Nephron progenitor cell (in vitro differentiated cells): ENCODE data around the gene GRIK4.
A peak's percentile ranks its signal among the peaks of the same experiment; 100 is the strongest.

Source experiments
- DNase-seq: peaks from one replicate; pipeline ENCODE4 v3.0.0; 2021
- H3K27ac Mint-ChIP-seq: 2 replicates; pipeline ENCODE4 v1.8.0; 2021; ENCODE audit warnings: mild to moderate bottlenecking, moderate library complexity, mixed read lengths
- H3K27me3 Mint-ChIP-seq: 2 replicates; pipeline ENCODE4 v1.8.0; 2021; ENCODE audit warnings: mild to moderate bottlenecking, low read depth, mixed read lengths; ENCODE audit not compliant: poor library complexity
- H3K36me3 Mint-ChIP-seq: 2 replicates; pipeline ENCODE4 v1.8.0; 2021; ENCODE audit warnings: low read depth, mixed read lengths
- H3K4me1 Mint-ChIP-seq: 2 replicates; pipeline ENCODE4 v1.8.0; 2021; ENCODE audit warnings: mixed read lengths
- H3K4me3 Mint-ChIP-seq: 2 replicates; pipeline ENCODE4 v1.8.0; 2021; ENCODE audit warnings: mild to moderate bottlenecking, moderate library complexity, mixed read lengths
- H3K9me3 Mint-ChIP-seq: 2 replicates; pipeline ENCODE4 v1.8.0; 2021; ENCODE audit warnings: mild to moderate bottlenecking, moderate library complexity, mixed read lengths
- CTCF ChIP-seq: fragments of 200-600 bp; sonication (generic); IDR thresholded peaks from 2 replicates; pipeline ENCODE4 v1.5.0; 2021; ENCODE audit warnings: antibody characterized with exemption

Gene GRIK4

GRCh38 chr11:120597250-120598215, 86.0 kb downstream of the GRIK4 start:
- Mint-ChIP-seq H3K27ac (no peak overlapping the region), H3K4me3 (no peak overlapping the region), H3K9me3 (no peaks in the 10 kb centered on the region), H3K27me3 (peaks cover 33% of the 10 kb centered on the region), H3K36me3 (no peaks in the 10 kb centered on the region), H3K4me1 (peaks cover 38% of the 10 kb centered on the region)
- TF ChIP-seq CTCF: no peak
- no peak for DNase-seq

GRCh38 chr11:120598517-120599257, 87.1 kb downstream of the GRIK4 start:
- no peak for TF ChIP-seq CTCF
- DNase-seq: no peak
- H3K27ac Mint-ChIP-seq: no peak overlapping the region
- H3K4me1 Mint-ChIP-seq: peaks cover 31% of the 10 kb centered on the region
- no peak overlapping the region for H3K4me3 Mint-ChIP-seq
- peaks cover 23% of the 10 kb centered on the region for H3K27me3 Mint-ChIP-seq
- H3K36me3 Mint-ChIP-seq: no peaks in the 10 kb centered on the region
- H3K9me3 Mint-ChIP-seq: no peaks in the 10 kb centered on the region

- H3K9me3 Mint-ChIP-seq: no peaks in the 10 kb centered on the region
- no peak overlapping the region for H3K27ac Mint-ChIP-seq
- TF ChIP-seq CTCF: no peak
- no peak overlapping the region for H3K4me3 Mint-ChIP-seq
- DNase-seq: peak; percentile 17
- H3K4me1 Mint-ChIP-seq: peaks cover 31% of the 10 kb centered on the region
- no peaks in the 10 kb centered on the region for H3K36me3 Mint-ChIP-seq
- H3K27me3 Mint-ChIP-seq: peaks cover 23% of the 10 kb centered on the region
Observed at GRCh38 chr11:120599816-120600420, 88.4 kb downstream of the GRIK4 start.

- H3K4me3 Mint-ChIP-seq: no peak overlapping the region
- no peaks in the 10 kb centered on the region for H3K36me3 Mint-ChIP-seq
- H3K27me3 Mint-ChIP-seq: peaks cover 32% of the 10 kb centered on the region
- TF ChIP-seq CTCF: no peak
- H3K27ac Mint-ChIP-seq: no peak overlapping the region
- no peaks in the 10 kb centered on the region for H3K9me3 Mint-ChIP-seq
- DNase-seq: no peak
- peaks cover 34% of the 10 kb centered on the region for H3K4me1 Mint-ChIP-seq
Observed at GRCh38 chr11:120601536-120601935, 90.0 kb downstream of the GRIK4 start.

GRCh38 chr11:120603071-120603470, 91.5 kb downstream of the GRIK4 start:
- Mint-ChIP-seq H3K4me1 (peaks cover 42% of the 10 kb centered on the region), H3K27me3 (peaks cover 31% of the 10 kb centered on the region), H3K4me3 (no peak overlapping the region), H3K36me3 (no peaks in the 10 kb centered on the region), H3K9me3 (no peaks in the 10 kb centered on the region), H3K27ac (no peak overlapping the region)
- DNase-seq: no peak
- no peak for TF ChIP-seq CTCF
